Testis (tissue), 3 donors: ENCODE data around the gene PDE8B. TPM values are rescaled to one million over a fixed set of nuclear protein-coding genes. Genes with fewer than 3 reads are reported as not detected.

Experiments used
- DNase-seq: peaks from one replicate; pipeline ENCODE4 v3.0.0-alpha.2; 2019
- H3K27ac ChIP-seq, 2 donors: fragments of 200-600 bp; sonication (generic); one replicate each; pipeline ENCODE4 v1.5.1; 2019
- H3K27me3 ChIP-seq: fragments of 200-600 bp; sonication (generic); one replicate; pipeline ENCODE4 v1.5.1; 2019
- H3K36me3 ChIP-seq: fragments of 200-600 bp; sonication (generic); one replicate; pipeline ENCODE4 v1.5.1; 2017; ENCODE audit warnings: low read depth; ENCODE audit errors: missing control alignments
- H3K4me1 ChIP-seq: fragments of 200-600 bp; sonication (generic); one replicate; pipeline ENCODE4 v1.5.1; 2019
- H3K4me3 ChIP-seq, 2 donors: fragments of 200-600 bp; sonication (generic); one replicate each; pipeline ENCODE4 v1.5.1; 2017 to 2019
- H3K9me3 ChIP-seq: fragments of 200-600 bp; sonication (generic); one replicate; pipeline ENCODE4 v1.5.1; 2017
- POLR2A ChIP-seq: fragments of 450-650 bp; IDR thresholded peaks from one replicate; pipeline ENCODE4 v1.6.1; 2017; ENCODE audit warnings: antibody characterized with exemption, mild to moderate bottlenecking, moderate library complexity
- WGBS, 2 donors: methylation state at CpG; one replicate each; pipeline ENCODE4 v1.1.5; 2018; 5-methylcytosine and 5-hydroxymethylcytosine counted together
- intact Hi-C: fragments of 100-400 bp; cut with DNase I; formaldehyde crosslinking; loops from one replicate; pipeline ENCODE4 v1.15.1; 2023; ENCODE audit warnings: low total_unique reads
- polyA plus RNA-seq: library from polyadenylated mRNA; stranded (reverse); fragments of 350-450 nt; fragmentation: Illumina TruSeq; extraction: RNeasy Lipid Tissue Mini Kit (QIAGEN cat#74804); gene quantifications from one replicate; pipeline ENCODE4 v1.2.3, GENCODE V29; 2014; ENCODE audit warnings: low read depth, low replicate concordance; ENCODE audit not compliant: insufficient read depth
- total RNA-seq, 2 donors: library from RNA; depleted of rRNA; stranded (reverse); fragments of >200 nt; gene quantifications; one replicate each; pipeline ENCODE4 v1.2.3, GENCODE V29; 2016
- TF ChIP-seq, protein P1 (sequence below), 3 experiments: fragments of 450-650 bp in 2 of 3; fragments of 200-600 bp in 1 of 3; sonication (generic) in 1 of 3; IDR thresholded peaks; one replicate each; pipeline ENCODE4 v1.5.1; 2016 to 2019; ENCODE audit warnings: antibody characterized with exemption in 3 of 3, mild to moderate bottlenecking in 2 of 3, moderate library complexity in 1 of 3

Gene PDE8B
- total and polyA plus RNA-seq, 3 donors from 2014 or later, result 2.0 to 7.2 (median 5.8) TPM

DNA sequence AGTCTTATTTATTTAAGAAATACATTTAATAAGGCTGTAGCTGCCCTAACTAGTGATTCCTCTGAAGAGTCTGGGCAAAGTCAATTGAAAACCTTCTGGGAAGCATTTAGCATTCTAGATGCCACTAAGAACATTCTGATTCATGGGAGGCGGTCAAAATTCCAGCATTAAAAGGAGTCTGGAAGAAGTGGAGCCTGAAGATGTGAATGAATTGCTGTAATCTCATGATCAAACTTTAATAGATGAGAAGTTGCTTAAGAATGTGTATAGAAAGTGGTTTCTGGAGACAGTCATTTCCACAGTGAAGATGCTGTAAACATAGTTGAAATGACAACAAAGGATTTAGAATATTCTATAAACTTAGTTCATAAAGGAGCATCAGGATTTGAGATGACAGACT lies 220.2 kb downstream of the PDE8B start:
- Histone ChIP-seq H3K4me3 (no peak overlapping the region), H3K27me3 (no peaks in the 10 kb centered on the region), H3K9me3 (no peaks in the 10 kb centered on the region), H3K4me1 (no peaks in the 10 kb centered on the region), H3K36me3 (no peaks in the 10 kb centered on the region), H3K27ac (no peak overlapping the region)
- intact Hi-C loops, result no loop called here
- no peak for TF ChIP-seq POLR2A
- TF ChIP-seq, protein P1, sequence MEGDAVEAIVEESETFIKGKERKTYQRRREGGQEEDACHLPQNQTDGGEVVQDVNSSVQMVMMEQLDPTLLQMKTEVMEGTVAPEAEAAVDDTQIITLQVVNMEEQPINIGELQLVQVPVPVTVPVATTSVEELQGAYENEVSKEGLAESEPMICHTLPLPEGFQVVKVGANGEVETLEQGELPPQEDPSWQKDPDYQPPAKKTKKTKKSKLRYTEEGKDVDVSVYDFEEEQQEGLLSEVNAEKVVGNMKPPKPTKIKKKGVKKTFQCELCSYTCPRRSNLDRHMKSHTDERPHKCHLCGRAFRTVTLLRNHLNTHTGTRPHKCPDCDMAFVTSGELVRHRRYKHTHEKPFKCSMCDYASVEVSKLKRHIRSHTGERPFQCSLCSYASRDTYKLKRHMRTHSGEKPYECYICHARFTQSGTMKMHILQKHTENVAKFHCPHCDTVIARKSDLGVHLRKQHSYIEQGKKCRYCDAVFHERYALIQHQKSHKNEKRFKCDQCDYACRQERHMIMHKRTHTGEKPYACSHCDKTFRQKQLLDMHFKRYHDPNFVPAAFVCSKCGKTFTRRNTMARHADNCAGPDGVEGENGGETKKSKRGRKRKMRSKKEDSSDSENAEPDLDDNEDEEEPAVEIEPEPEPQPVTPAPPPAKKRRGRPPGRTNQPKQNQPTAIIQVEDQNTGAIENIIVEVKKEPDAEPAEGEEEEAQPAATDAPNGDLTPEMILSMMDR (IDR thresholded peaks at IDR 0.05), result no peak
- no peak for DNase-seq
- 95 to 97% methylated on average over 1 of the region's 1 CpG for WGBS, 2 donors

DNA sequence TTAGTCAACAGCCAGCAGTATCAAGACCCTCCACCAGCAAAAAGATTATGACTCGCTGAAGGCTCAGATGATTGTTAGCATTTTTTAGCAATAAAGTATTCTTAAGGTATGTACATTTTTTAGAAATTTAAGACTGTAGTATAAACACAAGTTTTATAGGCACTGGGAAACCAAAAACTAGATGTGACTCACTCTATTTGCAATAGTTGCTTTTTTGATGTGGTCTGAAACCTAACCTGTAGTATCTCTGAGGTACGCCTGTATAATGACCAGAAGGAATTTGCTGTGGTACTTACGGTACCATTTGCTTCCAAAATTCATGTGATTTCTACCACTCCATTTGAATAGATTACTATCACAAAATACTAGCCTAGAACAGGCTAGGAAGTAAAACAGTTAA lies 220.8 kb downstream of the PDE8B start:
- TF ChIP-seq, protein P1 (IDR thresholded peaks at IDR 0.05), result no peak
- TF ChIP-seq POLR2A, result no peak
- Histone ChIP-seq H3K4me3 (no peak overlapping the region), H3K27ac (no peak overlapping the region), H3K4me1 (no peaks in the 10 kb centered on the region), H3K36me3 (no peaks in the 10 kb centered on the region), H3K9me3 (no peaks in the 10 kb centered on the region), H3K27me3 (no peaks in the 10 kb centered on the region)
- DNase-seq, result no peak
- intact Hi-C loops, result no loop called here
- 97 to 98% methylated on average over 3 of the region's 3 CpGs for WGBS, 2 donors

DNA sequence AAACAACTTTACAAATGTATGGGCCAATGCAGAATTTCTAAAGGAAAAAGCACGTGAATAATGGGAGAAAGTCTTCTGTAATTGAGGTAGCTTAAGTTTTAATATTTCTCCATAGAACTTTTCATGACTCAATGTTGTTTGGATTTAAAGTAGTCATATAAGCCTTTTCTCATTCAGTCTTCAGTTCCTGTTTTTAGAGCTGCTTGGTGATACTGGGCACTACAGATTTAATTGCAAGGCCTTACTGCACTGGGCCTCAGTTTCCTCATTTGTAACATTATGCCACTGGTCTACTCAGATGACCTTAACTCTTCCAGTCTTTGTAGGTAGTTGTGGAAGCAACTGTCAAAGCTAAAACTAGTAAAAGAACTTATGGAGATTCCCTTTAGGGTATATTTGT lies 221.2 kb downstream of the PDE8B start:
- intact Hi-C loops, result no loop called here
- no peak for TF ChIP-seq POLR2A
- TF ChIP-seq, protein P1 (IDR thresholded peaks at IDR 0.05), result no peak
- Histone ChIP-seq H3K4me1 (no peaks in the 10 kb centered on the region), H3K27me3 (no peaks in the 10 kb centered on the region), H3K9me3 (no peaks in the 10 kb centered on the region), H3K27ac (no peak overlapping the region), H3K36me3 (no peaks in the 10 kb centered on the region), H3K4me3 (no peak overlapping the region)
- no peak for DNase-seq
- WGBS, 2 donors, result 96 to 100% methylated on average over 1 of the region's 1 CpG

DNA sequence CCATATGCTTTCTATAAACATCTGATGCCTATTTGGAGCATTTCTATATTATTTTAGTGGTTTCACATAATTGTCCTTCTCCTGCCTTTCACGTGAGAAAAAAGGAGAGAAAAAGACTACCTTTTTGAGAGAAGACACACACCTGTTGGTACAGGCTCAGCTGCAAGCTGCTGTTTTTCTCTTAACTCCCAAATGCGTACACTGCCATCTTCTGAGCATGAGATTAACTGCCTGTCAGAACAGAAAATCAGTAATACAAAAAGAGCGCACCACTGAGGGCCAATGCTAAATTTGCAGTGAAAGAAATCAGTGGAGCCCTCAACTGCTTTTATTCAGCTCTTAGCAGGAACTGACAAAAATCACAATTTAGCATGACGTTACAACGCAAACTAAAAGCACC lies 226.7 kb downstream of the PDE8B start:
- intact Hi-C loops, result no loop called here
- H3K36me3 ChIP-seq, result no peaks in the 10 kb centered on the region
- 80% methylated on average over 5 of the region's 5 CpGs for WGBS, 2 donors

DNA sequence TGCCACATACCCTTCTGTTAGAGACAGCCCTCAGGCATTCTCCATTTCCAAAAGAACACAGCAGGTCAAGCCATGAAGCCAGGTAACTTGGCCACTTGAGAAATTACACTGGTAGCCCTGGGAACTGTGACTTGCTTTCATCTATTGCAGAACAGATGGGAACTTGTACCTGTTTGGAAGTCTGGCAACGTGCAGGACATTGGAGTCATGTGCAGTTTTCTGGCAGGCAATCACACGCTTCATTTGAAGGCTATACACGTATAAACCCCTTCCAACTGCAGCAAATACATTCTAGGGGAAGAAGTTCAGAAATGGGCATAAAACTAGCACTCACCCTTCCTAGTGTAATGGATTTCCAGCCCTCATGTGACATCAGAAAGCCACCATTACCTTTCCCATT lies 227.6 kb downstream of the PDE8B start:
- no peak overlapping the region for H3K27ac ChIP-seq
- no peaks in the 10 kb centered on the region for H3K4me1 ChIP-seq
- no peak overlapping the region for H3K4me3 ChIP-seq
- intact Hi-C loops, result no loop called here
- no peaks in the 10 kb centered on the region for H3K9me3 ChIP-seq
- 73 to 93% methylated on average over 3 of the region's 3 CpGs for WGBS, 2 donors
- no peaks in the 10 kb centered on the region for H3K36me3 ChIP-seq
- TF ChIP-seq, protein P1 (IDR thresholded peaks at IDR 0.05), result no peak
- no peak for TF ChIP-seq POLR2A
- H3K27me3 ChIP-seq, result no peaks in the 10 kb centered on the region
- no peak for DNase-seq

More for the DNA sequence above, 226.7 kb downstream of the PDE8B start:
- Histone ChIP-seq H3K27ac (no peak overlapping the region), H3K27me3 (no peaks in the 10 kb centered on the region), H3K4me3 (no peak overlapping the region), H3K9me3 (no peaks in the 10 kb centered on the region), H3K4me1 (no peaks in the 10 kb centered on the region)
- no peak for TF ChIP-seq POLR2A
- TF ChIP-seq, protein P1 (IDR thresholded peaks at IDR 0.05), result no peak
- no peak for DNase-seq
